Measurements from ENCODE around the gene GNAO1.

DNA sequence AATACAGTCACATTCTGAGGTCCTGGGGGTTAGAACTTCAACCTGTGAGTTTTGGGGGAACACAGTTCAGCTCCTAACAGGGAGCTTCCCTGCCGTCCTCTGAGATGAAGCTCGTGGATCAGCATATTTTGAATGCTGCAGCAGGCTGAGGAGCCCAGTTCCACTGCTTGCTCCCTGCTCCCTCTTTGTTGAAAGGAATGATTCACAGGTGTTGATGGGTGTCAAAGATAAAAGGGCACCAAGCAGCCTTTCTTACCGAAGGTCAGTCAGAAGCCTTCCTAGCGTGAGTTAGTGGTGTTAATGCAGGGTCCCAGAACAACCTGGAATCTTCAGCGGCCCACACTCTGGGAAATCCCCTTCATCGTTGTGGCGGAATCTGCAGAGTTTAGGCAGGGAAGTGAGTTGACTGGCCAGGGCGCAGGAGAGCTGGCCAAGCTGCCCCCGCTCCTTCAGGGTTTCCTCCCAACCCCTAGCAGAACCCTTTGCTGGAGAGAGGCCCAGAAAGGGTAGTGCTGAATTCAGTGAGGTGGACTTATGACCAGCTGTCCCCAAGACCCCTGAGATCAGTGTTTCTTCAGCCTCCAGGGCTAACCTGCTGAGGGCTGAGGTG, 114.8 kb downstream of the GNAO1 start:
- TF ChIP-seq, protein P1, sequence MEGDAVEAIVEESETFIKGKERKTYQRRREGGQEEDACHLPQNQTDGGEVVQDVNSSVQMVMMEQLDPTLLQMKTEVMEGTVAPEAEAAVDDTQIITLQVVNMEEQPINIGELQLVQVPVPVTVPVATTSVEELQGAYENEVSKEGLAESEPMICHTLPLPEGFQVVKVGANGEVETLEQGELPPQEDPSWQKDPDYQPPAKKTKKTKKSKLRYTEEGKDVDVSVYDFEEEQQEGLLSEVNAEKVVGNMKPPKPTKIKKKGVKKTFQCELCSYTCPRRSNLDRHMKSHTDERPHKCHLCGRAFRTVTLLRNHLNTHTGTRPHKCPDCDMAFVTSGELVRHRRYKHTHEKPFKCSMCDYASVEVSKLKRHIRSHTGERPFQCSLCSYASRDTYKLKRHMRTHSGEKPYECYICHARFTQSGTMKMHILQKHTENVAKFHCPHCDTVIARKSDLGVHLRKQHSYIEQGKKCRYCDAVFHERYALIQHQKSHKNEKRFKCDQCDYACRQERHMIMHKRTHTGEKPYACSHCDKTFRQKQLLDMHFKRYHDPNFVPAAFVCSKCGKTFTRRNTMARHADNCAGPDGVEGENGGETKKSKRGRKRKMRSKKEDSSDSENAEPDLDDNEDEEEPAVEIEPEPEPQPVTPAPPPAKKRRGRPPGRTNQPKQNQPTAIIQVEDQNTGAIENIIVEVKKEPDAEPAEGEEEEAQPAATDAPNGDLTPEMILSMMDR (IDR thresholded peaks at IDR 0.05; ENCODE audit: insufficient read depth, low read length), result no peak
- no peak for TF ChIP-seq POLR2AphosphoS5 (IDR thresholded peaks at IDR 0.05; ENCODE audit: low read depth)
